Measurements from ENCODE around the gene ZBTB1.
"Not testable (repeated sequence)": the region's sequence is repeated elsewhere in the genome, so short reads cannot be mapped to it uniquely, and the experiment has no call there.

The ZBTB1 gene

GRCh38 chr14:64525354-64525753 lies 20.8 kb downstream of the ZBTB1 start:
- no peak for DNase-seq (ENCODE audit: low spot score)

- no peak for DNase-seq (ENCODE audit: low spot score)
Observed at GRCh38 chr14:64531567-64531966, 27.0 kb downstream of the ZBTB1 start.

- DNase-seq (ENCODE audit: low spot score) = no peak
Observed at GRCh38 chr14:64536488-64537245, 32.1 kb downstream of the ZBTB1 start.

- DNase-seq (ENCODE audit: low spot score) = no peak
Observed at GRCh38 chr14:64540208-64541202, 35.9 kb downstream of the ZBTB1 start, which contains the start of gene HSPA2. TSS of gene HSPA2 (plus strand) at chr14:64540741. CDS start at chr14:64540850, 109 bp downstream.

- DNase-seq (ENCODE audit: low spot score) = no peak
Observed at GRCh38 chr14:64541261-64541971, 36.8 kb downstream of the ZBTB1 start.

GRCh38 chr14:64541972-64542835 lies 37.6 kb downstream of the ZBTB1 start:
- DNase-seq (ENCODE audit: low spot score) = no peak

- DNase-seq (ENCODE audit: low spot score) = no peak
Observed at GRCh38 chr14:64542836-64543201, 38.2 kb downstream of the ZBTB1 start.

GRCh38 chr14:64544607-64545312 lies 40.2 kb downstream of the ZBTB1 start:
- no peak for DNase-seq (ENCODE audit: low spot score)

- DNase-seq (ENCODE audit: low spot score) = no peak
Observed at GRCh38 chr14:64549016-64549415, 44.4 kb downstream of the ZBTB1 start.

- DNase-seq (ENCODE audit: low spot score) = no peak
Observed at GRCh38 chr14:64549791-64550620, 45.4 kb downstream of the ZBTB1 start, which contains the start of gene PPP1R36. TSS of gene PPP1R36 (plus strand) at chr14:64549961. CDS start at chr14:64549998, 37 bp downstream.

GRCh38 chr14:64550621-64551333 lies 46.2 kb downstream of the ZBTB1 start:
- DNase-seq (ENCODE audit: low spot score) = no peak

- DNase-seq (ENCODE audit: low spot score) = no peak
Observed at GRCh38 chr14:64554556-64554955, 50.0 kb downstream of the ZBTB1 start.

- peak; percentile 25 for DNase-seq (ENCODE audit: low spot score)
Observed at GRCh38 chr14:64556526-64556925, 52.0 kb downstream of the ZBTB1 start.

GRCh38 chr14:64558216-64558615 lies 53.6 kb downstream of the ZBTB1 start:
- DNase-seq (ENCODE audit: low spot score) = not testable (repeated sequence)

GRCh38 chr14:64561631-64562030 lies 57.1 kb downstream of the ZBTB1 start:
- DNase-seq (ENCODE audit: low spot score) = no peak

GRCh38 chr14:64562436-64562835 lies 57.9 kb downstream of the ZBTB1 start:
- no peak for DNase-seq (ENCODE audit: low spot score)

- no peak for DNase-seq (ENCODE audit: low spot score)
Observed at GRCh38 chr14:64563696-64564095, 59.1 kb downstream of the ZBTB1 start.

GRCh38 chr14:64566651-64567122 lies 62.1 kb downstream of the ZBTB1 start:
- no peak for DNase-seq (ENCODE audit: low spot score)

GRCh38 chr14:64569138-64569631 lies 64.6 kb downstream of the ZBTB1 start:
- peak; percentile 12 for DNase-seq (ENCODE audit: low spot score)
